ENCODE data around the gene DHRS11. TPM values are rescaled to one million over a fixed set of nuclear protein-coding genes. Genes with fewer than 3 reads are reported as not detected.

Gene DHRS11
- total RNA-seq, 2 experiments from 2014 or later = 7.2 to 13.9 TPM

DNA sequence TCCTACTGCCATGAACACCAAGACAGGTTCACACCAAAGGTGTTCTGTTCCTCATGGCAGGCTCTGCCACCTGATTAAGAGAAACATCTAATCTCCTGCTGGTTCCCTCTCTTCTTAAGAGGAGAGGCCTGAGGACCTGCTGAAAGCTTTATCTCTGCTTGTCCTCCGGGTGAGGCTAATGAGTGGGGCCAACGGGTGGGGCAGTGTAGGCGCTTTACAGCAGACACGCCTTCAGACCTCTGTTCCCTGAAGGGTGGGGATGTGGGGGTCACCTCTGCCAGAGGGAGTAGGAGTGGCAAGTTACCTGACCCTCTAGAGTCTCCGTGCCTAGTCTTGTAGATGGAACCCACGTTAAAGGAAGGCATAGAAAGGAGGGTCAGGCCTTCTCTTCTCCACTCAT, 5.5 kb downstream of the DHRS11 start:
- POLR2A ChIA-PET = no interaction called here
- TF ChIP-seq EZH2phosphoT487 (IDR thresholded peaks at IDR 0.05; ENCODE audit: borderline replicate concordance, low read depth, low read length) = no peak
- TF ChIP-seq, protein P1, sequence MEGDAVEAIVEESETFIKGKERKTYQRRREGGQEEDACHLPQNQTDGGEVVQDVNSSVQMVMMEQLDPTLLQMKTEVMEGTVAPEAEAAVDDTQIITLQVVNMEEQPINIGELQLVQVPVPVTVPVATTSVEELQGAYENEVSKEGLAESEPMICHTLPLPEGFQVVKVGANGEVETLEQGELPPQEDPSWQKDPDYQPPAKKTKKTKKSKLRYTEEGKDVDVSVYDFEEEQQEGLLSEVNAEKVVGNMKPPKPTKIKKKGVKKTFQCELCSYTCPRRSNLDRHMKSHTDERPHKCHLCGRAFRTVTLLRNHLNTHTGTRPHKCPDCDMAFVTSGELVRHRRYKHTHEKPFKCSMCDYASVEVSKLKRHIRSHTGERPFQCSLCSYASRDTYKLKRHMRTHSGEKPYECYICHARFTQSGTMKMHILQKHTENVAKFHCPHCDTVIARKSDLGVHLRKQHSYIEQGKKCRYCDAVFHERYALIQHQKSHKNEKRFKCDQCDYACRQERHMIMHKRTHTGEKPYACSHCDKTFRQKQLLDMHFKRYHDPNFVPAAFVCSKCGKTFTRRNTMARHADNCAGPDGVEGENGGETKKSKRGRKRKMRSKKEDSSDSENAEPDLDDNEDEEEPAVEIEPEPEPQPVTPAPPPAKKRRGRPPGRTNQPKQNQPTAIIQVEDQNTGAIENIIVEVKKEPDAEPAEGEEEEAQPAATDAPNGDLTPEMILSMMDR (conservative IDR thresholded peaks at IDR 0.05; ENCODE audit: low read length) = no peak

DNA sequence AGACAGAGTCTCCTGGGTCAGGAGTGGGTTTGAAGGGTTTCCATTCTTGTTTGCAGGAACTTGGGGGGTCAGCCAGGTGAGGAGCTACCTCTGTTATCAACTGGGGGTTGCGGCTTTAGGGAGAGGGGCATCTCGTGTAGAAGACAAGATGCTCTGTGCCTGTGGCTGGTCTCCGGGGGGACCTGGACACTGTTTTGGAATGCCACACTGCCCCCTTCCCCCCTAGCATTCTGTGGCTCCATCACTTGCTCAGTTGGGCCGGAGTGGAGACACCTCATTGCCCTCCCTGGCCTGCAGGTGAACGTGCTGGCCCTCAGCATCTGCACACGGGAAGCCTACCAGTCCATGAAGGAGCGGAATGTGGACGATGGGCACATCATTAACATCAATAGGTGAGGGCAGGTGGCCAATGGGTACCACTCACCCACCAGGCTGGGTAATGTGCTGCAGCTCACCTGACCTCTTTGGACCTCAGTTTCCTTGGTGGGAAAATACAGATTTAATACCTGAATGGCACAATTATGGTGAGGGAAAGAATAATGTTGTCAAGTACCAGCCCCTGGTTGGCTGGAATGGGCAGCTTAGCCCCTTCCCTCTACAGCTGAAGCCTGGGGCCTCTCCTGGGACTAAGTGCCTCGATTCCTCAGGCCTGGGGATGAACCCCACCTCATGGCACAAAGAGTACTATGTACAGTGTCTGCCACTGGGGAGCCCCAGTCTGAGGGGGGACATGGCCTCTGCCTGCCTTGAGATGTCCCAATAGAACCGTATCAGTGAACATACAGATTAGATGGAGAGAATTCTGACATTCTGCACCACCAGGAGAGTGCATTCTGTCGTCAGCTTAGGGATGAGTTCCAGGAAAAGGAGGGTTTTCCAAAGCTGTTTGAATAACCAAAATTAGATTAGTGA, 6.4 kb downstream of the DHRS11 start:
- Histone ChIP-seq H3K4me1 (ENCODE audit: insufficient read depth, low read length, poor library complexity, severe bottlenecking) (peaks cover 14% of the 10 kb centered on the region), H3K79me2 (ENCODE audit: insufficient read depth, low read depth, low read length) (peaks cover 15% of the 10 kb centered on the region), H3K27ac (ENCODE audit: low read depth, low read length, poor library complexity, severe bottlenecking) (no peak overlapping the region), H3K9me3 (ENCODE audit: low read length) (no peaks in the 10 kb centered on the region), H3K9me2 (ENCODE audit: insufficient read depth, low read length) (no peaks in the 10 kb centered on the region), H2AFZ (ENCODE audit: low read length) (no peak overlapping the region), H3K4me2 (ENCODE audit: low read length) (no peak overlapping the region), H3K4me3 (ENCODE audit: low read depth, low read length, poor library complexity, severe bottlenecking) (no peak overlapping the region), H3K36me3 (ENCODE audit: insufficient read depth, low read length) (no peaks in the 10 kb centered on the region), H4K20me1 (ENCODE audit: insufficient read depth, low read length) (no peaks in the 10 kb centered on the region; the same call in 1 of the 2 replicates)
- intact Hi-C loops (cut with micrococcal nuclease; ENCODE audit: unreplicated experiment) = no loop called here
- no TSS peak for BruUV-seq (replicated peaks)
- ChIA-PET CTCF (ENCODE audit: unreplicated experiment) (no interaction called here), POLR2A (no interaction called here)
- no peak for DNase-seq (ENCODE audit: low spot score)
- TF ChIP-seq, protein P1 (conservative IDR thresholded peaks at IDR 0.05; ENCODE audit: low read length) = no peak
- no peak for TF ChIP-seq EZH2phosphoT487 (IDR thresholded peaks at IDR 0.05; ENCODE audit: borderline replicate concordance, low read depth, low read length)

More for the DNA sequence above, 5.5 kb downstream of the DHRS11 start:
- no peak overlapping the region for H3K4me2 ChIP-seq (ENCODE audit: low read length)
- H3K36me3 ChIP-seq (ENCODE audit: insufficient read depth, low read length) = no peaks in the 10 kb centered on the region
- CTCF ChIA-PET (ENCODE audit: unreplicated experiment) = no interaction called here
- H3K4me1 ChIP-seq (ENCODE audit: insufficient read depth, low read length, poor library complexity, severe bottlenecking) = peaks cover 23% of the 10 kb centered on the region
- H3K27ac ChIP-seq (ENCODE audit: low read depth, low read length, poor library complexity, severe bottlenecking) = no peak overlapping the region
- no peak overlapping the region for H2AFZ ChIP-seq (ENCODE audit: low read length)
- intact Hi-C loops (cut with micrococcal nuclease; ENCODE audit: unreplicated experiment) = no loop called here
- H3K79me2 ChIP-seq (ENCODE audit: insufficient read depth, low read depth, low read length) = peaks cover 6% of the 10 kb centered on the region
- H4K20me1 ChIP-seq (ENCODE audit: insufficient read depth, low read length) = no peaks in the 10 kb centered on the region; the same call in 1 of the 2 replicates
- BruUV-seq (replicated peaks) = no TSS peak
- H3K4me3 ChIP-seq (ENCODE audit: low read depth, low read length, poor library complexity, severe bottlenecking) = no peak overlapping the region
- no peaks in the 10 kb centered on the region for H3K9me3 ChIP-seq (ENCODE audit: low read length)
- H3K9me2 ChIP-seq (ENCODE audit: insufficient read depth, low read length) = no peaks in the 10 kb centered on the region
- no peak for DNase-seq (ENCODE audit: low spot score)

DNA sequence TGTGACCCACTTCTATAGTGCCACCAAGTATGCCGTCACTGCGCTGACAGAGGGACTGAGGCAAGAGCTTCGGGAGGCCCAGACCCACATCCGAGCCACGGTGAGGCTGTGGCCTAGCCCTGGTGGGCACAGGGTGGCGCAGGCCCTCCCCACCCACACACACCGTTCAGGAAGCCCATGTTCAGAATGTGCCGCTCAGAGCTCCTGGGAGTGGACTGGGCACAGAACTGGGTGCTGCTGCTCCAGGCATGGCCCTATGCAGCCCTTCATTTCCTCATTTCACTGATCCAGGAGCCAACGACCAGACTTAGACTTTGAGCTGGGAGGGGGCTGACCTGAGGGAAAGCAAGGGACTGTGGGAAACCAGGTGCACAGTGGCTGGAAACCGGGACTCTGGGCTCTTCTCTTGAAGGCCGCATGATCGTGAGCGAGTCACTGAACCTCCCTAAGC, 7.3 kb downstream of the DHRS11 start:
- Histone ChIP-seq H3K36me3 (ENCODE audit: insufficient read depth, low read length) (peaks cover 5% of the 10 kb centered on the region), H3K4me3 (ENCODE audit: low read depth, low read length, poor library complexity, severe bottlenecking) (no peak overlapping the region), H3K27ac (ENCODE audit: low read depth, low read length, poor library complexity, severe bottlenecking) (no peak overlapping the region), H3K9me3 (ENCODE audit: low read length) (no peaks in the 10 kb centered on the region), H2AFZ (ENCODE audit: low read length) (no peak overlapping the region), H3K4me2 (ENCODE audit: low read length) (no peak overlapping the region), H4K20me1 (ENCODE audit: insufficient read depth, low read length) (peaks cover 5% of the 10 kb centered on the region; the same call in 1 of the 2 replicates), H3K9me2 (ENCODE audit: insufficient read depth, low read length) (no peaks in the 10 kb centered on the region), H3K79me2 (ENCODE audit: insufficient read depth, low read depth, low read length) (peaks cover 24% of the 10 kb centered on the region), H3K4me1 (ENCODE audit: insufficient read depth, low read length, poor library complexity, severe bottlenecking) (peaks cover 20% of the 10 kb centered on the region)
- intact Hi-C loops (cut with micrococcal nuclease; ENCODE audit: unreplicated experiment) = no loop called here
- no TSS peak for BruUV-seq (replicated peaks)
- ChIA-PET POLR2A (no interaction called here), CTCF (ENCODE audit: unreplicated experiment) (no interaction called here)
- DNase-seq (ENCODE audit: low spot score) = no peak
- no peak for TF ChIP-seq EZH2phosphoT487 (IDR thresholded peaks at IDR 0.05; ENCODE audit: borderline replicate concordance, low read depth, low read length)
- TF ChIP-seq, protein P1 (conservative IDR thresholded peaks at IDR 0.05; ENCODE audit: low read length) = no peak
